HepG2 (cell line): Measurements from ENCODE around the gene CSK. TPM values are rescaled to one million over a fixed set of nuclear protein-coding genes. Genes with fewer than 3 reads are reported as not detected.

ENCODE experiments used
- AGO2 ChIP-seq: fragments of 200-400 bp; formaldehyde crosslinking; optimal IDR thresholded peaks from 2 replicates; pipeline ENCODE3; 2017; ENCODE audit warnings: mild to moderate bottlenecking, low read depth, low read length, moderate library complexity
- HMG20A ChIP-seq: IDR thresholded peaks from 2 replicates; pipeline ENCODE4 v1.6.1; 2016; ENCODE audit warnings: borderline replicate concordance
- IRF2 ChIP-seq: IDR thresholded peaks from 2 replicates; pipeline ENCODE4 v1.6.1; 2018; ENCODE audit warnings: missing genetic modification reagents, missing compliant biosample characterization
- MED1 ChIP-seq: sonication (generic); formaldehyde crosslinking; IDR thresholded peaks from 2 replicates; pipeline ENCODE4 v1.4.0; 2020; ENCODE audit warnings: missing genetic modification reagents
- POLR2AphosphoS5 ChIP-seq: IDR thresholded peaks from 2 replicates; pipeline ENCODE4 v1.6.1; 2012; ENCODE audit warnings: low read depth, low read length
- SYNCRIP ChIP-seq: fragments of 200-400 bp; formaldehyde crosslinking; IDR thresholded peaks from 2 replicates; pipeline ENCODE4 v1.6.1; 2018; ENCODE audit warnings: mild to moderate bottlenecking, low read depth, low read length; ENCODE audit not compliant: insufficient read depth
- ZFP37 ChIP-seq: sonication (generic); formaldehyde crosslinking; IDR thresholded peaks from 2 replicates; pipeline ENCODE4 v1.4.0; 2020; ENCODE audit warnings: missing genetic modification reagents, borderline replicate concordance
- ZNF33B ChIP-seq: sonication (generic); formaldehyde crosslinking; IDR thresholded peaks from 2 replicates; pipeline ENCODE4 v1.5.1; 2020; ENCODE audit warnings: mild to moderate bottlenecking, missing genetic modification reagents
- ZNF746 ChIP-seq: sonication (generic); formaldehyde crosslinking; IDR thresholded peaks from 2 replicates; pipeline ENCODE4 v1.8.0; 2022; ENCODE audit warnings: mild to moderate bottlenecking, missing genetic modification reagents
- ZNF878 ChIP-seq: sonication (generic); formaldehyde crosslinking; IDR thresholded peaks from 2 replicates; pipeline ENCODE4 v1.8.1; 2023; ENCODE audit warnings: mild to moderate bottlenecking, missing genetic modification reagents, moderate library complexity
- polyA plus RNA-seq, 8 experiments: library from polyadenylated mRNA; depleted of rRNA in 3 of 8; stranded (reverse) in 7 of 8; unstranded in 1 of 8; fragments of >200 nt; fragmentation: Illumina TruSeq in 4 of 8; extraction: Trizol in 4 of 8; gene quantifications; 2 replicates each; pipeline versions ENCODE4 v1.2.1 to v1.2.3, GENCODE V29; 2011 to 2016; ENCODE audit warnings: low read depth in 4 of 8, missing spikeins in 1 of 8, mixed read lengths in 1 of 8; ENCODE audit not compliant: insufficient read depth in 1 of 8
- total RNA-seq, 5 experiments: library from RNA; depleted of rRNA; stranded (reverse); fragments of >200 nt; fragmentation: Illumina TruSeq; extraction: Trizol; gene quantifications; 2 replicates each; pipeline ENCODE4 v1.2.3, GENCODE V29; 2016; ENCODE audit warnings: low read depth in 1 of 5
- TF ChIP-seq, protein P1 (sequence below): sonication (generic); formaldehyde crosslinking; IDR thresholded peaks from 2 replicates; pipeline ENCODE4 v1.4.0; 2020; ENCODE audit warnings: missing genetic modification reagents, mild to moderate bottlenecking, borderline replicate concordance
- TF ChIP-seq, protein P2 (sequence below): sonication (generic); formaldehyde crosslinking; IDR thresholded peaks from 2 replicates; pipeline ENCODE4 v1.5.0; 2020; ENCODE audit warnings: mild to moderate bottlenecking, missing genetic modification reagents
- TF ChIP-seq, protein P3 (sequence below): sonication (generic); formaldehyde crosslinking; IDR thresholded peaks from 2 replicates; pipeline ENCODE4 v1.9.0; 2021; ENCODE audit warnings: mild to moderate bottlenecking, missing genetic modification reagents
- TF ChIP-seq, protein P4 (sequence below): conservative IDR thresholded peaks from 2 replicates; pipeline ENCODE4 v1.6.1; 2018; ENCODE audit warnings: missing genetic modification reagents
- TF ChIP-seq, protein P5 (sequence below): IDR thresholded peaks from 2 replicates; pipeline ENCODE4 v1.6.1; 2018; ENCODE audit warnings: missing genetic modification reagents, mild to moderate bottlenecking, missing compliant biosample characterization

Gene CSK
- total and polyA plus RNA-seq, 2 of the 13 experiments (the other 11 are each of a cell fraction or from before 2014, with no cell fraction given) = 12.5 to 21.3 TPM

DNA sequence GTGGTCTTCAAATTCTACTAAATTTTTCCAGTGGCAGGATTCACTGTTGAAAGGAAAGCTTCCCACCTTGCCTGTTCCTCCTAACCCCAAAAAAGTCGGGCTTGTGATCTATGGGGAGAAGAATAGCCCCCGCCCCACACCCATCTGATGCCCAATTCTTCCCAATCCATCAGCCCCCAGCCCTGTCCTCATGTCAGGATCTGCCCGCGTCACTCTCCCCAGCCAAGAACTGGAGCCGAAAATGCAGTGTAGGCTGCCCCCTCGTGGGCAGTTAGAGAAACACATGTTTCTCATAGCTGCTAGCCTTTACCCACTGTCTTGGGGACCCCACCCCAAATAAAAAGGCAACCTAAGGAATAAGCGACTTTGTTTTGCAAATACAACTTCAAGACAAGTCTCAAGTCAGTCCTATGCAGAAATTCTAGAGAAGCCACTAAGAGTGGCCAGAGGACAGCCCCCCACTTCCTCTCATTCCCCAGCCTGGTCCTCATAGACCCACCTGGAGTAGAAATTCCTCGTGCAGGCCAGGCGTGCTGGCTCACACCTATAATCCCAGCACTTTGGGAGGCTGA lies 13.0 kb upstream of the CSK start (continued):
- TF ChIP-seq, protein P1, sequence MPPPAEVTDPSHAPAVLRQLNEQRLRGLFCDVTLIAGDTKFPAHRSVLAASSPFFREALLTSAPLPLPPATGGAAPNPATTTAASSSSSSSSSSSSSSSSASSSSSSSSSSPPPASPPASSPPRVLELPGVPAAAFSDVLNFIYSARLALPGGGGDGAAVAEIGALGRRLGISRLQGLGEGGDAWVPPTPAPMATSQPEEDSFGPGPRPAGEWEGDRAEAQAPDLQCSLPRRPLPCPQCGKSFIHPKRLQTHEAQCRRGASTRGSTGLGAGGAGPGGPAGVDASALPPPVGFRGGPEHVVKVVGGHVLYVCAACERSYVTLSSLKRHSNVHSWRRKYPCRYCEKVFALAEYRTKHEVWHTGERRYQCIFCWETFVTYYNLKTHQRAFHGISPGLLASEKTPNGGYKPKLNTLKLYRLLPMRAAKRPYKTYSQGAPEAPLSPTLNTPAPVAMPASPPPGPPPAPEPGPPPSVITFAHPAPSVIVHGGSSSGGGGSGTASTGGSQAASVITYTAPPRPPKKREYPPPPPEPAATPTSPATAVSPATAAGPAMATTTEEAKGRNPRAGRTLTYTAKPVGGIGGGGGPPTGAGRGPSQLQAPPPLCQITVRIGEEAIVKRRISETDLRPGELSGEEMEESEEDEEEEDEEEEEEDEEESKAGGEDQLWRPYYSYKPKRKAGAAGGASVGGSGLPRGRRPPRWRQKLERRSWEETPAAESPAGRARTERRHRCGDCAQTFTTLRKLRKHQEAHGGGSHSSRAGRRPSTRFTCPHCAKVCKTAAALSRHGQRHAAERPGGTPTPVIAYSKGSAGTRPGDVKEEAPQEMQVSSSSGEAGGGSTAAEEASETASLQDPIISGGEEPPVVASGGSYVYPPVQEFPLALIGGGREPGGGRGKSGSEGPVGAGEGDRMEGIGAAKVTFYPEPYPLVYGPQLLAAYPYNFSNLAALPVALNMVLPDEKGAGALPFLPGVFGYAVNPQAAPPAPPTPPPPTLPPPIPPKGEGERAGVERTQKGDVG (CRISPR knock-in tag) = no peak
- TF ChIP-seq AGO2 (no peak), MED1 (CRISPR knock-in tag) (no peak), POLR2AphosphoS5 (no peak), HMG20A (no peak), ZNF878 (no peak), ZNF33B (no peak), SYNCRIP (no peak), ZFP37 (CRISPR knock-in tag) (no peak), ZNF746 (no peak), IRF2 (CRISPR knock-in tag) (no peak)
- TF ChIP-seq, protein P2, sequence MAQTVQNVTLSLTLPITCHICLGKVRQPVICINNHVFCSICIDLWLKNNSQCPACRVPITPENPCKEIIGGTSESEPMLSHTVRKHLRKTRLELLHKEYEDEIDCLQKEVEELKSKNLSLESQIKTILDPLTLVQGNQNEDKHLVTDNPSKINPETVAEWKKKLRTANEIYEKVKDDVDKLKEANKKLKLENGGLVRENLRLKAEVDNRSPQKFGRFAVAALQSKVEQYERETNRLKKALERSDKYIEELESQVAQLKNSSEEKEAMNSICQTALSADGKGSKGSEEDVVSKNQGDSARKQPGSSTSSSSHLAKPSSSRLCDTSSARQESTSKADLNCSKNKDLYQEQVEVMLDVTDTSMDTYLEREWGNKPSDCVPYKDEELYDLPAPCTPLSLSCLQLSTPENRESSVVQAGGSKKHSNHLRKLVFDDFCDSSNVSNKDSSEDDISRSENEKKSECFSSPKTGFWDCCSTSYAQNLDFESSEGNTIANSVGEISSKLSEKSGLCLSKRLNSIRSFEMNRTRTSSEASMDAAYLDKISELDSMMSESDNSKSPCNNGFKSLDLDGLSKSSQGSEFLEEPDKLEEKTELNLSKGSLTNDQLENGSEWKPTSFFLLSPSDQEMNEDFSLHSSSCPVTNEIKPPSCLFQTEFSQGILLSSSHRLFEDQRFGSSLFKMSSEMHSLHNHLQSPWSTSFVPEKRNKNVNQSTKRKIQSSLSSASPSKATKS (CRISPR knock-in tag) = no peak
- TF ChIP-seq, protein P3, sequence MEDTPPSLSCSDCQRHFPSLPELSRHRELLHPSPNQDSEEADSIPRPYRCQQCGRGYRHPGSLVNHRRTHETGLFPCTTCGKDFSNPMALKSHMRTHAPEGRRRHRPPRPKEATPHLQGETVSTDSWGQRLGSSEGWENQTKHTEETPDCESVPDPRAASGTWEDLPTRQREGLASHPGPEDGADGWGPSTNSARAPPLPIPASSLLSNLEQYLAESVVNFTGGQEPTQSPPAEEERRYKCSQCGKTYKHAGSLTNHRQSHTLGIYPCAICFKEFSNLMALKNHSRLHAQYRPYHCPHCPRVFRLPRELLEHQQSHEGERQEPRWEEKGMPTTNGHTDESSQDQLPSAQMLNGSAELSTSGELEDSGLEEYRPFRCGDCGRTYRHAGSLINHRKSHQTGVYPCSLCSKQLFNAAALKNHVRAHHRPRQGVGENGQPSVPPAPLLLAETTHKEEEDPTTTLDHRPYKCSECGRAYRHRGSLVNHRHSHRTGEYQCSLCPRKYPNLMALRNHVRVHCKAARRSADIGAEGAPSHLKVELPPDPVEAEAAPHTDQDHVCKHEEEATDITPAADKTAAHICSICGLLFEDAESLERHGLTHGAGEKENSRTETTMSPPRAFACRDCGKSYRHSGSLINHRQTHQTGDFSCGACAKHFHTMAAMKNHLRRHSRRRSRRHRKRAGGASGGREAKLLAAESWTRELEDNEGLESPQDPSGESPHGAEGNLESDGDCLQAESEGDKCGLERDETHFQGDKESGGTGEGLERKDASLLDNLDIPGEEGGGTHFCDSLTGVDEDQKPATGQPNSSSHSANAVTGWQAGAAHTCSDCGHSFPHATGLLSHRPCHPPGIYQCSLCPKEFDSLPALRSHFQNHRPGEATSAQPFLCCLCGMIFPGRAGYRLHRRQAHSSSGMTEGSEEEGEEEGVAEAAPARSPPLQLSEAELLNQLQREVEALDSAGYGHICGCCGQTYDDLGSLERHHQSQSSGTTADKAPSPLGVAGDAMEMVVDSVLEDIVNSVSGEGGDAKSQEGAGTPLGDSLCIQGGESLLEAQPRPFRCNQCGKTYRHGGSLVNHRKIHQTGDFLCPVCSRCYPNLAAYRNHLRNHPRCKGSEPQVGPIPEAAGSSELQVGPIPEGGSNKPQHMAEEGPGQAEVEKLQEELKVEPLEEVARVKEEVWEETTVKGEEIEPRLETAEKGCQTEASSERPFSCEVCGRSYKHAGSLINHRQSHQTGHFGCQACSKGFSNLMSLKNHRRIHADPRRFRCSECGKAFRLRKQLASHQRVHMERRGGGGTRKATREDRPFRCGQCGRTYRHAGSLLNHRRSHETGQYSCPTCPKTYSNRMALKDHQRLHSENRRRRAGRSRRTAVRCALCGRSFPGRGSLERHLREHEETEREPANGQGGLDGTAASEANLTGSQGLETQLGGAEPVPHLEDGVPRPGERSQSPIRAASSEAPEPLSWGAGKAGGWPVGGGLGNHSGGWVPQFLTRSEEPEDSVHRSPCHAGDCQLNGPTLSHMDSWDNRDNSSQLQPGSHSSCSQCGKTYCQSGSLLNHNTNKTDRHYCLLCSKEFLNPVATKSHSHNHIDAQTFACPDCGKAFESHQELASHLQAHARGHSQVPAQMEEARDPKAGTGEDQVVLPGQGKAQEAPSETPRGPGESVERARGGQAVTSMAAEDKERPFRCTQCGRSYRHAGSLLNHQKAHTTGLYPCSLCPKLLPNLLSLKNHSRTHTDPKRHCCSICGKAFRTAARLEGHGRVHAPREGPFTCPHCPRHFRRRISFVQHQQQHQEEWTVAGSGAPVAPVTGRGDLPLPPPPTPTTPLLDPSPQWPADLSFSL = no peak
- TF ChIP-seq, protein P4, sequence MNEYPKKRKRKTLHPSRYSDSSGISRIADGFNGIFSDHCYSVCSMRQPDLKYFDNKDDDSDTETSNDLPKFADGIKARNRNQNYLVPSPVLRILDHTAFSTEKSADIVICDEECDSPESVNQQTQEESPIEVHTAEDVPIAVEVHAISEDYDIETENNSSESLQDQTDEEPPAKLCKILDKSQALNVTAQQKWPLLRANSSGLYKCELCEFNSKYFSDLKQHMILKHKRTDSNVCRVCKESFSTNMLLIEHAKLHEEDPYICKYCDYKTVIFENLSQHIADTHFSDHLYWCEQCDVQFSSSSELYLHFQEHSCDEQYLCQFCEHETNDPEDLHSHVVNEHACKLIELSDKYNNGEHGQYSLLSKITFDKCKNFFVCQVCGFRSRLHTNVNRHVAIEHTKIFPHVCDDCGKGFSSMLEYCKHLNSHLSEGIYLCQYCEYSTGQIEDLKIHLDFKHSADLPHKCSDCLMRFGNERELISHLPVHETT (CRISPR knock-in tag) = no peak
- TF ChIP-seq, protein P5, sequence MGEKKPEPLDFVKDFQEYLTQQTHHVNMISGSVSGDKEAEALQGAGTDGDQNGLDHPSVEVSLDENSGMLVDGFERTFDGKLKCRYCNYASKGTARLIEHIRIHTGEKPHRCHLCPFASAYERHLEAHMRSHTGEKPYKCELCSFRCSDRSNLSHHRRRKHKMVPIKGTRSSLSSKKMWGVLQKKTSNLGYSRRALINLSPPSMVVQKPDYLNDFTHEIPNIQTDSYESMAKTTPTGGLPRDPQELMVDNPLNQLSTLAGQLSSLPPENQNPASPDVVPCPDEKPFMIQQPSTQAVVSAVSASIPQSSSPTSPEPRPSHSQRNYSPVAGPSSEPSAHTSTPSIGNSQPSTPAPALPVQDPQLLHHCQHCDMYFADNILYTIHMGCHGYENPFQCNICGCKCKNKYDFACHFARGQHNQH (CRISPR knock-in tag) = no peak
